ENCODE measurements around the gene YAP1. TPM values are rescaled to one million over a fixed set of nuclear protein-coding genes. Genes with fewer than 3 reads are reported as not detected.

The YAP1 gene
- total RNA-seq, 2 donors from 2014 or later = 26.0 to 38.9 TPM

DNA sequence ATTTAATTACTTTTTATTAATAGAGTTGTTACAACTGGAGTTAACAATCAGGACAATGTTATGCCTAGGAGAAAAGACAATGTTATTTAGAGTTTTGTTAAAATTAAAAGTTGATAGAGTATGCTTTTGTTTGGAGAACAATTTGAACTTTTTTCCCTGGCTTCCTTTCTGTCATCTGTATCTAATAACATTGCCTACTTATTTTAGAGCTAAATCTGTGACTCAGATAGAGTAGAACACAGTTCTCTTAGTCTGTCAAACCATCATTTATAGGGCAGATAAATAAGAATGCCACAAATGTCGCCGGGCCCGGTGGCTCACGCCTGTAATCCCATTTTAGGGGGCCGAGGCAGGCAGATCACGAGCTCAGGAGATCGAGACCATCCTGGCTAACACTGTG, 28.9 kb upstream of the YAP1 start:
- Histone ChIP-seq H3K4me1 (no peaks in the 10 kb centered on the region), H3K36me3 (replicated peaks in 1 of 2; ENCODE audit: insufficient read depth in 1 of 2, low read depth in 2 of 2) (no peaks in the 10 kb centered on the region), H3K27ac (no peak overlapping the region), H3K4me3 (no peak overlapping the region), H3K27me3 (no peaks in the 10 kb centered on the region), H3K9me3 (no peaks in the 10 kb centered on the region)
- ATAC-seq = no peak
- 73 to 77% methylated on average over 7 of the region's 7 CpGs for WGBS, 2 donors
- TF ChIP-seq POLR2A (IDR thresholded peaks at IDR 0.05) = no peak
- TF ChIP-seq, protein P1, sequence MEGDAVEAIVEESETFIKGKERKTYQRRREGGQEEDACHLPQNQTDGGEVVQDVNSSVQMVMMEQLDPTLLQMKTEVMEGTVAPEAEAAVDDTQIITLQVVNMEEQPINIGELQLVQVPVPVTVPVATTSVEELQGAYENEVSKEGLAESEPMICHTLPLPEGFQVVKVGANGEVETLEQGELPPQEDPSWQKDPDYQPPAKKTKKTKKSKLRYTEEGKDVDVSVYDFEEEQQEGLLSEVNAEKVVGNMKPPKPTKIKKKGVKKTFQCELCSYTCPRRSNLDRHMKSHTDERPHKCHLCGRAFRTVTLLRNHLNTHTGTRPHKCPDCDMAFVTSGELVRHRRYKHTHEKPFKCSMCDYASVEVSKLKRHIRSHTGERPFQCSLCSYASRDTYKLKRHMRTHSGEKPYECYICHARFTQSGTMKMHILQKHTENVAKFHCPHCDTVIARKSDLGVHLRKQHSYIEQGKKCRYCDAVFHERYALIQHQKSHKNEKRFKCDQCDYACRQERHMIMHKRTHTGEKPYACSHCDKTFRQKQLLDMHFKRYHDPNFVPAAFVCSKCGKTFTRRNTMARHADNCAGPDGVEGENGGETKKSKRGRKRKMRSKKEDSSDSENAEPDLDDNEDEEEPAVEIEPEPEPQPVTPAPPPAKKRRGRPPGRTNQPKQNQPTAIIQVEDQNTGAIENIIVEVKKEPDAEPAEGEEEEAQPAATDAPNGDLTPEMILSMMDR (IDR thresholded peaks at IDR 0.05) = no peak
- DNase-seq = no peak
- intact Hi-C loops (cut with DNase I) = no loop called here

DNA sequence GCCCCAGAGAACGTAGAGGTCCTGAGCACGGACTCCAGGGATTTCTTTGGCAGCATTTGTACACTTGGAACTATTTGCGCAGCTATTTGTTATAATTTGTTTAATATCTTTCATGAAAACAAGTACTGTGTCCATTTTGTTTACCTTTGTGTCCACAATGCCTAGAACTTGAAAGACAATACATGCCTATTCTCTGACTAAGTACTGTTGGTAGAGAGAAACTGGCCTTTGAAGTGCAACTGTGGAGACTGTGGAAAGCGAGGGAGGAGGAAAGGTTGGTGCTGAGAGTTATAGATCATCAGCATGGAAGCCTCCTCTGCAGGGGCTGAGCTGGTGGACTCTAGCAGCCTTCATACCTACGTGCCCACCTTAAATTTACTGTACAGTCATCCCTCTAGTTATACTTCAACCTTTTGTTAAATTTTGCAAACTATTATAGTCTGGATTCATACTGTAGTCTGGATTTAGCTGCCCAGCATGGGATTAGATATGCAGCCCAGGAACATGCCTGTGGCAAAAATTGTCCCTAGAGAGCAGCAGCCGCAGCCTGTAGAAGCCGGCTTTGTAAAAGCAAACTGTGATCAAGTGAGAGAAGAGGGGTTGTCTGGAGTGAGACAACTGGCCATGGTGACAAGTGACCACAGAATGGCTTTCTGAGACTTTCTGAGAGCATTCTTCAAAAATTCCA, 24.2 kb upstream of the YAP1 start:
- TF ChIP-seq, protein P1 (IDR thresholded peaks at IDR 0.05) = no peak
- TF ChIP-seq POLR2A (IDR thresholded peaks at IDR 0.05) = no peak
- no peaks in the 10 kb centered on the region for H3K4me1 ChIP-seq
- intact Hi-C loops (cut with DNase I) = no loop called here
- H3K9me3 ChIP-seq = no peaks in the 10 kb centered on the region
- ATAC-seq = no peak
- WGBS, 2 donors = 91 to 93% methylated on average over 7 of the region's 7 CpGs
- H3K27me3 ChIP-seq = no peaks in the 10 kb centered on the region
- no peak overlapping the region for H3K4me3 ChIP-seq
- H3K36me3 ChIP-seq (replicated peaks in 1 of 2; ENCODE audit: insufficient read depth in 1 of 2, low read depth in 2 of 2) = no peaks in the 10 kb centered on the region
- no peak overlapping the region for H3K27ac ChIP-seq
- no peak for DNase-seq

GRCh38 chr11:102097186-102097585, 13.1 kb upstream of the YAP1 start:
- Histone ChIP-seq H3K27me3 (no peaks in the 10 kb centered on the region), H3K9me3 (no peaks in the 10 kb centered on the region), H3K4me1 (no peaks in the 10 kb centered on the region), H3K4me3 (no peak overlapping the region), H3K27ac (no peak overlapping the region), H3K36me3 (replicated peaks in 1 of 2; ENCODE audit: insufficient read depth in 1 of 2, low read depth in 2 of 2) (no peaks in the 10 kb centered on the region)
- TF ChIP-seq POLR2A (IDR thresholded peaks at IDR 0.05) = no peak
- no peak for ATAC-seq
- WGBS, 2 donors = 77 to 88% methylated on average over 1 of the region's 1 CpG
- no peak for DNase-seq
- intact Hi-C loops (cut with DNase I) = no loop called here

DNA sequence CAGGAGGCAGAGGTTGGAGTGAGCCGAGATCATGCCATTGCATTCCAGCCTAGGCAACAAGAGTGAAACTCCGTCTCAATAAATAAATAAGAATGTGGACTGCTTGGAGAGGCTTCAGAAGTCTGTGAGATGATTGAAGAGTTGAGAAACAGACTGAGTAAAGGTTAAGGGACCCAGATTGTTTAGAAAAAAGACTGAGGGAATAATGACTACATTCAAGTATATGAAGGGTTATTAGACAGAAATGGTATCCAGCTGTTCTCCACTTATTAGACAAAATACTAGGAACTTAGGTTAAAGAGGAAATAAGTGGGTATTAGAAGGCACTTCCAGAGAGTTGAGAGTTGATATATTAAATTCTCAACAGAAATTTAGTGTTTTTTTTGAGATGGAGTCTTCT, 10.5 kb upstream of the YAP1 start:
- H3K4me1 ChIP-seq = no peaks in the 10 kb centered on the region
- intact Hi-C loops (cut with DNase I) = no loop called here

GRCh38 chr11:102108734-102109440, 1.4 kb upstream of the YAP1 start:
- no peaks in the 10 kb centered on the region for H3K9me3 ChIP-seq
- 56 to 64% methylated on average over 3 of the region's 3 CpGs for WGBS, 2 donors
- ATAC-seq (no peak), DNase-seq (no peak)
- peak overlapping the region in 1 of 4 donors; percentile 93 for H3K27ac ChIP-seq
- TF ChIP-seq, protein P1 (IDR thresholded peaks at IDR 0.05) = no peak
- no peak for TF ChIP-seq POLR2A (IDR thresholded peaks at IDR 0.05)
- peaks cover 24% of the 10 kb centered on the region for H3K4me1 ChIP-seq
- H3K4me3 ChIP-seq = no peak overlapping the region
- no peaks in the 10 kb centered on the region for H3K27me3 ChIP-seq
- intact Hi-C loops (cut with DNase I) = no loop called here
- H3K36me3 ChIP-seq (replicated peaks in 1 of 2; ENCODE audit: insufficient read depth in 1 of 2, low read depth in 2 of 2) = no peaks in the 10 kb centered on the region

More for the DNA sequence above, 10.5 kb upstream of the YAP1 start:
- H3K27me3 ChIP-seq = no peaks in the 10 kb centered on the region
- DNase-seq = no peak
- 93 to 94% methylated on average over 2 of the region's 2 CpGs for WGBS, 2 donors
- no peaks in the 10 kb centered on the region for H3K9me3 ChIP-seq
- H3K36me3 ChIP-seq (replicated peaks in 1 of 2; ENCODE audit: insufficient read depth in 1 of 2, low read depth in 2 of 2) = no peaks in the 10 kb centered on the region
- no peak overlapping the region for H3K4me3 ChIP-seq
- TF ChIP-seq, protein P1 (IDR thresholded peaks at IDR 0.05) = no peak
- no peak for TF ChIP-seq POLR2A (IDR thresholded peaks at IDR 0.05)
- ATAC-seq = no peak
- H3K27ac ChIP-seq = no peak overlapping the region

Data from body of pancreas (tissue), 4 donors.